SK-N-SH (cell line): Measurements from ENCODE around the gene FAM241A. TPM values are rescaled to one million over a fixed set of nuclear protein-coding genes. Genes with fewer than 3 reads are reported as not detected.
"Not testable (repeated sequence)": the region's sequence is repeated elsewhere in the genome, so short reads cannot be mapped to it uniquely, and the experiment has no call there.

Experiments used
- CTCF ChIA-PET: fragments of 300-600, 350-600 bp; formaldehyde crosslinking; extraction: SDS; loops from one replicate; lab custom pipeline; 2021; lab: Yijun Ruan, JAX
- POLR2A ChIA-PET: fragments of 350-600 bp; sonication (Branson Sonifier 250); formaldehyde crosslinking; extraction: SDS; loops from one replicate; lab custom pipeline; 2020; ENCODE audit warnings: antibody characterized with exemption, inconsistent platforms; lab: Yijun Ruan, JAX
- DNase-seq: peaks from one replicate; pipeline ENCODE4 v3.0.0; 2012
- H2AFZ ChIP-seq: fragments of 200-600 bp; sonication (generic); 2 replicates; pipeline ENCODE4 v1.8.1; 2016; ENCODE audit warnings: antibody characterized with exemption, mild to moderate bottlenecking, low read depth
- H3F3A ChIP-seq: fragments of 200-600 bp; sonication (generic); replicated peaks from 2 replicates; pipeline ENCODE3; 2016; ENCODE audit warnings: antibody characterized with exemption, mild to moderate bottlenecking; ENCODE audit not compliant: insufficient read depth
- H3K27ac ChIP-seq, 2 experiments: fragments of 200-500 bp in 1 of 2; fragments of 200-600 bp in 1 of 2; sonication (Bioruptor generic) in 1 of 2; sonication (generic), shearing (Covaris generic) in 1 of 2; 2 replicates each; pipeline versions ENCODE4 v1.5.1 to v1.6.1; 2014 to 2016; ENCODE audit warnings: low read depth in 2 of 2, inconsistent platforms in 1 of 2, low read length in 1 of 2, mild to moderate bottlenecking in 1 of 2, mixed read lengths in 1 of 2
- H3K27me3 ChIP-seq: fragments of 200-600 bp; sonication (generic), shearing (Covaris generic); 2 replicates; pipeline ENCODE4 v1.6.1; 2016; ENCODE audit warnings: mixed run types; ENCODE audit not compliant: insufficient read depth
- H3K36me3 ChIP-seq, 2 experiments: fragments of 200-500 bp in 1 of 2; fragments of 200-600 bp in 1 of 2; sonication (Bioruptor generic) in 1 of 2; sonication (generic) in 1 of 2; replicated peaks in 1 of 2; 2 replicates each; pipeline versions ENCODE3 to v1.5.1; 2014 to 2016; ENCODE audit warnings: low read length in 1 of 2, mild to moderate bottlenecking in 1 of 2; ENCODE audit not compliant: insufficient read depth in 2 of 2, control insufficient read depth in 1 of 2
- H3K4me1 ChIP-seq, 2 experiments: fragments of 200-500 bp in 1 of 2; fragments of 200-600 bp in 1 of 2; sonication (Bioruptor generic) in 1 of 2; sonication (generic), shearing (Covaris generic) in 1 of 2; 2 replicates each; pipeline versions ENCODE4 v1.5.1 to v1.6.1; 2014 to 2016; ENCODE audit warnings: low read depth in 1 of 2, low read length in 1 of 2, mixed run types in 1 of 2; ENCODE audit not compliant: insufficient read depth in 2 of 2, control insufficient read depth in 1 of 2
- H3K4me2 ChIP-seq: fragments of 200-600 bp; sonication (generic), shearing (Covaris generic); 2 replicates; pipeline ENCODE4 v1.6.1; 2017; ENCODE audit warnings: mixed run types
- H3K4me3 ChIP-seq, 2 experiments: fragments of 200-500 bp in 1 of 2; fragments of 200-600 bp in 1 of 2; sonication (Bioruptor generic) in 1 of 2; sonication (generic), shearing (Covaris generic) in 1 of 2; 2 replicates each; pipeline versions ENCODE4 v1.5.1 to v1.8.1; 2014 to 2016; ENCODE audit warnings: low read depth in 2 of 2, inconsistent platforms in 1 of 2, low read length in 1 of 2, mild to moderate bottlenecking in 1 of 2, mixed read lengths in 1 of 2, moderate library complexity in 1 of 2
- H3K79me2 ChIP-seq: fragments of 200-600 bp; sonication (generic); 2 replicates; pipeline ENCODE4 v1.8.1; 2017; ENCODE audit warnings: mild to moderate bottlenecking; ENCODE audit not compliant: insufficient read depth
- H3K9ac ChIP-seq: fragments of 200-600 bp; sonication (generic); 2 replicates; pipeline ENCODE4 v1.6.1; 2017; ENCODE audit warnings: mixed run types
- H3K9me2 ChIP-seq: fragments of 200-600 bp; sonication (generic); 2 replicates; pipeline ENCODE4 v1.6.1; 2017; ENCODE audit warnings: mixed run types
- H3K9me3 ChIP-seq: fragments of 200-600 bp; sonication (generic); 2 replicates; pipeline ENCODE4 v1.6.1; 2017; ENCODE audit warnings: mixed run types, mild to moderate bottlenecking, moderate library complexity
- H4K20me1 ChIP-seq: fragments of 200-600 bp; sonication (generic); 2 replicates; pipeline ENCODE4 v1.6.1; 2017; ENCODE audit warnings: mild to moderate bottlenecking, mixed run types; ENCODE audit not compliant: insufficient read depth
- CHD2 ChIP-seq: fragments of 150-350 bp; IDR thresholded peaks from 2 replicates; pipeline ENCODE4 v1.6.1; 2018; ENCODE audit warnings: low read length; ENCODE audit not compliant: partially characterized antibody
- CTCF ChIP-seq: fragments of 200-600 bp; sonication (generic); IDR thresholded peaks from 2 replicates; pipeline ENCODE4 v1.6.1; 2017; ENCODE audit warnings: antibody characterized with exemption, mild to moderate bottlenecking, moderate library complexity
- FOSL2 ChIP-seq: IDR thresholded peaks from 2 replicates; pipeline ENCODE4 v1.4.0; 2012; ENCODE audit warnings: low read depth, mild to moderate bottlenecking, moderate library complexity, borderline replicate concordance
- FOXM1 ChIP-seq: IDR thresholded peaks from 2 replicates; pipeline ENCODE4 v1.4.0; 2012; ENCODE audit warnings: low read depth, mild to moderate bottlenecking
- IRF3 ChIP-seq: fragments of 150-350 bp; IDR thresholded peaks from 2 replicates; pipeline ENCODE4 v1.6.1; 2016; ENCODE audit warnings: mild to moderate bottlenecking, low read depth, low read length
- JUND ChIP-seq: IDR thresholded peaks from 2 replicates; pipeline ENCODE4 v1.4.0; 2012
- MEF2A ChIP-seq: IDR thresholded peaks from 2 replicates; pipeline ENCODE4 v1.4.0; 2012; ENCODE audit warnings: low read depth, borderline replicate concordance
- NRF1 ChIP-seq: IDR thresholded peaks from 2 replicates; pipeline ENCODE4 v1.6.1; 2012; ENCODE audit warnings: low read depth, mild to moderate bottlenecking, low read length
- RAD21 ChIP-seq: IDR thresholded peaks from 2 replicates; pipeline ENCODE4 v1.6.1; 2012; ENCODE audit warnings: mild to moderate bottlenecking, low read length
- RCOR1 ChIP-seq: fragments of 150-350 bp; IDR thresholded peaks from 2 replicates; pipeline ENCODE4 v1.6.1; 2017; ENCODE audit warnings: antibody characterized with exemption, low read length
- RFX5 ChIP-seq: IDR thresholded peaks from 2 replicates; pipeline ENCODE4 v1.6.1; 2012; ENCODE audit warnings: mild to moderate bottlenecking, improper control_type of control experiment, low read length
- SMC3 ChIP-seq: IDR thresholded peaks from 2 replicates; pipeline ENCODE4 v1.6.1; 2012; ENCODE audit warnings: low read depth, low read length, improper control_type of control experiment
- TCF12 ChIP-seq: IDR thresholded peaks from 2 replicates; pipeline ENCODE4 v1.4.0; 2012
- WGBS: methylation state at CpG from one replicate; pipeline ENCODE4 v1.1.6; 2017; ENCODE audit warnings: low lambda C conversion rate; 5-methylcytosine and 5-hydroxymethylcytosine counted together
- polyA plus RNA-seq, 3 experiments: library from polyadenylated mRNA; depleted of rRNA; stranded (reverse); fragments of >200 nt; gene quantifications; 2 replicates each; pipeline ENCODE4 v1.2.3, GENCODE V29; 2012
- TF ChIP-seq, protein P1 (sequence below): IDR thresholded peaks from 2 replicates; pipeline ENCODE4; 2012
- TF ChIP-seq, protein P2 (sequence below): fragments of 150-350 bp; IDR thresholded peaks from 2 replicates; pipeline ENCODE4 v1.6.1; 2017; ENCODE audit warnings: antibody characterized with exemption, low read length, low read depth, borderline replicate concordance
- TF ChIP-seq, protein P3 (sequence below): IDR thresholded peaks from 2 replicates; pipeline ENCODE4 v1.4.0; 2012; ENCODE audit warnings: low read depth, borderline replicate concordance

FAM241A gene
- polyA plus RNA-seq, 1 of the 3 experiments (the other 2 are of a cell fraction): 0.44 TPM

DNA sequence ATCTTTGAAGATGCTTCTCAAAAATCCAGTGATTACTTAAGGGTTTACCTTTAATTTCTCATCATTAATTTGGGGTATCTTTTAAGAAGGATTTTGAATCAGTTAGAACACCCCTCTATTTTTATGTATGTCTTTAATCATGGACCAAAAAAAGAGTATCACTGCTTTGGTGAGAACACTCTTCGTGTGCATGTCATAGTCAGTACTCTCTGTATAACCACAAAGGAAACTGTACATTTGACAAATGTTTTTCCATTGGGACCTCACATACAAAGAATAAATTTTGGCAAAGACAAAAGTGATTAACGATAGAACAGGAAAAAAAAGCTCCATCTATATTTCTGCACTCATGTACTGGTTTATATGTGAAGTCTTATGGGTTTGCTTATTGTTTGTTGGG lies 31.3 kb downstream of the FAM241A start:
- 50% methylated on average over 2 of the region's 2 CpGs for WGBS
- Histone ChIP-seq H3F3A (no peaks in the 10 kb centered on the region), H3K9me2 (no peaks in the 10 kb centered on the region), H3K79me2 (no peaks in the 10 kb centered on the region), H3K9ac (no peak overlapping the region), H3K27ac (no peak overlapping the region), H3K4me1 (no peaks in the 10 kb centered on the region), H2AFZ (no peak overlapping the region), H3K4me3 (no peak overlapping the region), H3K4me2 (no peak overlapping the region), H3K36me3 (no peaks in the 10 kb centered on the region), H3K9me3 (no peaks in the 10 kb centered on the region), H4K20me1 (no peaks in the 10 kb centered on the region), H3K27me3 (no peaks in the 10 kb centered on the region)
- ChIA-PET POLR2A (no interaction called here), CTCF (interaction anchor here (1.1 kb wide), 1 partner anchor 44 kb away, joined by 3 read pairs; no protein-coding TSS in a partner anchor)
- TF ChIP-seq TCF12 (no peak), RAD21 (no peak), JUND (no peak), IRF3 (no peak), CHD2 (no peak)
- TF ChIP-seq, protein P1, sequence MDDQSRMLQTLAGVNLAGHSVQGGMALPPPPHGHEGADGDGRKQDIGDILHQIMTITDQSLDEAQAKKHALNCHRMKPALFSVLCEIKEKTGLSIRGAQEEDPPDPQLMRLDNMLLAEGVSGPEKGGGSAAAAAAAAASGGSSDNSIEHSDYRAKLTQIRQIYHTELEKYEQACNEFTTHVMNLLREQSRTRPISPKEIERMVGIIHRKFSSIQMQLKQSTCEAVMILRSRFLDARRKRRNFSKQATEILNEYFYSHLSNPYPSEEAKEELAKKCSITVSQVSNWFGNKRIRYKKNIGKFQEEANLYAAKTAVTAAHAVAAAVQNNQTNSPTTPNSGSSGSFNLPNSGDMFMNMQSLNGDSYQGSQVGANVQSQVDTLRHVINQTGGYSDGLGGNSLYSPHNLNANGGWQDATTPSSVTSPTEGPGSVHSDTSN: no peak
- TF ChIP-seq, protein P2, sequence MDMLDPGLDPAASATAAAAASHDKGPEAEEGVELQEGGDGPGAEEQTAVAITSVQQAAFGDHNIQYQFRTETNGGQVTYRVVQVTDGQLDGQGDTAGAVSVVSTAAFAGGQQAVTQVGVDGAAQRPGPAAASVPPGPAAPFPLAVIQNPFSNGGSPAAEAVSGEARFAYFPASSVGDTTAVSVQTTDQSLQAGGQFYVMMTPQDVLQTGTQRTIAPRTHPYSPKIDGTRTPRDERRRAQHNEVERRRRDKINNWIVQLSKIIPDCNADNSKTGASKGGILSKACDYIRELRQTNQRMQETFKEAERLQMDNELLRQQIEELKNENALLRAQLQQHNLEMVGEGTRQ: no peak
- DNase-seq: no peak

DNA sequence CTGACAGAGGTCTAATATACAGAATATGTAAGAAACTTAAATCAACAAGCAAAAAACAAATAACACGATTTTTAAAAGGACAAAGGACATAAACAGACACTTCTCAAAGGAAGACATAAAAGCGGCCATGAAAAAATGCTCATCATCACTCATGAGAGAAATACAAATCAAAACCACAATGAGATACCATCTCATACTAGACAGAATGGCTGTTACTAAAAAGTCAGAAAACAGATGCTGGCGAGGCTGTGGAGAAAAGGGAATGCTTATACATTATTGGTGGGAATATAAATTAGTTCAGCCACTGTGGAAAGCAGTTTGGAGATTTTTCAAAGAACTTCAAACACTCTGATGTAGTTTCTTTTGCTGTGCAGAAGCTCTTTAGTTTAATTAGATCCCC lies 33.5 kb downstream of the FAM241A start:
- H3K27ac ChIP-seq, H3K79me2 ChIP-seq, H3K9ac ChIP-seq, H3K9me2 ChIP-seq, H3K36me3 ChIP-seq, CTCF ChIA-PET, DNase-seq, POLR2A ChIA-PET, H3K27me3 ChIP-seq, H3K9me3 ChIP-seq, H2AFZ ChIP-seq, H3K4me2 ChIP-seq, H3K4me3 ChIP-seq, H4K20me1 ChIP-seq, H3F3A ChIP-seq, H3K4me1 ChIP-seq: not testable (repeated sequence)
- WGBS: 64% methylated on average over 3 of the region's 3 CpGs

DNA sequence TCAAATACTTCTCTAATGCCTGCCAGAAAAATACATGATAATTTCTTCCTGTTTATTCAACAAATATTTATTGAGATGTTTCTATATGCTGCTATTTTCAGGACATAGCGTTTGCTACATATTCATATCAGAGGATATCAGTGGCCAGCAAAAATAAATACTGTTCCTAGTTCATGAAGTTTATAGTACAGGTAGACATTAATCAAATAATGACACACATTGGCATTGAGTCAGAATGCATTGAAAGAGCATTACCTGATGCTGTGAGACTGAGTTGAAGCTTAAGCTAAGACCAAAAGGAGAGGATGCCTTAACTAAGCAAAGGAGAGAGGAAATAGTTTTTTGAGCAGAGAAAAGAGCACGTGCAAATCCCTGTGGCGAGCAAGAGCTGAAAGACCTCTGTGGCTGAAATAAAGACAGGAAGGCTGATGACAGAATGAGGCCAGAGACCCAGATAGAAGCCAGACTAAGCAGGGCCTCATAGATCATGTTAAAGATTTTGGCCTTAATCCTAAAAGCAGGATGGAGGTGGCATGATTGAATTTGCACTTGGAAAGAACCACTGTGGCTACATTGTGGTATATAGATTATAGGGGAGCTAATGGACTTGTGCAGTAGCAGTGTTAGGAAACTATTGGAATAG lies 36.2 kb downstream of the FAM241A start:
- Histone ChIP-seq H3F3A (no peaks in the 10 kb centered on the region), H4K20me1 (no peaks in the 10 kb centered on the region), H3K4me1 (no peaks in the 10 kb centered on the region; a peak in 2 of 4 replicates), H3K79me2 (no peaks in the 10 kb centered on the region), H3K4me2 (no peak overlapping the region), H3K9me3 (no peaks in the 10 kb centered on the region), H2AFZ (no peak overlapping the region), H3K27ac (no peak overlapping the region; a peak in 1 of 4 replicates), H3K36me3 (no peaks in the 10 kb centered on the region), H3K4me3 (no peak overlapping the region), H3K9me2 (no peaks in the 10 kb centered on the region), H3K27me3 (no peaks in the 10 kb centered on the region), H3K9ac (no peak overlapping the region)
- TF ChIP-seq FOXM1 (no peak), CTCF (no peak), TCF12 (no peak), FOSL2 (no peak), RAD21 (no peak), SMC3 (no peak), RCOR1 (no peak), NRF1 (no peak), MEF2A (no peak), JUND (no peak), RFX5 (no peak)
- TF ChIP-seq, protein P3, sequence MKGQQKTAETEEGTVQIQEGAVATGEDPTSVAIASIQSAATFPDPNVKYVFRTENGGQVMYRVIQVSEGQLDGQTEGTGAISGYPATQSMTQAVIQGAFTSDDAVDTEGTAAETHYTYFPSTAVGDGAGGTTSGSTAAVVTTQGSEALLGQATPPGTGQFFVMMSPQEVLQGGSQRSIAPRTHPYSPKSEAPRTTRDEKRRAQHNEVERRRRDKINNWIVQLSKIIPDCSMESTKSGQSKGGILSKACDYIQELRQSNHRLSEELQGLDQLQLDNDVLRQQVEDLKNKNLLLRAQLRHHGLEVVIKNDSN: no peak
- 73% methylated on average over 3 of the region's 3 CpGs for WGBS
- ChIA-PET POLR2A (no interaction called here), CTCF (interaction anchor here (0.8 to 0.9 kb wide), 2 partner anchors 51 to 53 kb away, joined by 3 to 4 read pairs; no protein-coding TSS in a partner anchor)
- no peak for DNase-seq
